ENCODE results near the gene CFHR3. TPM values are rescaled to one million over a fixed set of nuclear protein-coding genes. Genes with fewer than 3 reads are reported as not detected.

CFHR3 gene
- 0.22 TPM for total RNA-seq

DNA sequence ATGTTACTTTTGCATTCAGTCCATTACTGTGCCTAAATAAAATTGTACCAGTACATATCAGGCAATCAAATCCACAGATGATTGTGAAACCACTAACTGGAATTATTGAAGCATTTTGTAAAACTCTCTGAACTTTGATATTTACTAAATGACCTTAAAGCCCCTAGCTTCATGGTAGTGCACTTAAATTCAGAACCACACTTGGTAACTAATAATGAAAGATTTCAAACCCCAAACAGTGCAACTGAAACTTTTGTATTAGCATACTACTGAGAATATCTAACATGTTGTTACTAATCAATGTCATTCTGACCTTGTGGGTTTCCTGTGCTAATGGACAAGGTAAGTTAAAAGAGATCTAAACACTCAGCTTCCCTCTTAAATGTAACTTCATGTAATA is at the start of gene CFHR3:
Gene CFHR3, plus strand, starts transcription at position 238 of the 400 bp plus-strand sequence. Its CDS starts 47 bp downstream, at position 285.

DNA sequence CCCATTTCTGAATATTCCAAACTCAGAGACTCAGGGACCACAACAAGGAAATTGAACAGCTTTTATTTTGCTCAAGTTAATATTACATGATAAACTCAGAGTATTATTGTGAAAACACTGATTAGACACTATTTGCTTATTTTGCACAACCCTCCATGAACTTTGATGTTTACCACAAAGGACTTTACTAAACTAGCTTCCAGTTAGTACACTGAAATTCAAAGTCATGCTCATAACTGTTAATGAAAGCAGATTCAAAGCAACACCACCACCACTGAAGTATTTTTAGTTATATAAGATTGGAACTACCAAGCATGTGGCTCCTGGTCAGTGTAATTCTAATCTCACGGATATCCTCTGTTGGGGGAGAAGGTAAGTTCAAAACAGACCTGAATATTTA is 44.9 kb downstream of the CFHR3 start, which contains the start of gene CFHR1:
Gene CFHR1, plus strand, starts transcription at position 201 of the 400 bp plus-strand sequence. Its CDS starts 114 bp downstream, at position 315.

Other genes with a start within 250 kb of the CFHR3 start
- 18.0 TPM for gene KCNT2, start 166.4 kb upstream of the CFHR3 start, total RNA-seq
- 98.1 TPM for gene CFH, start 122.8 kb upstream of the CFHR3 start, total RNA-seq
- gene CFHR1, start 44.9 kb downstream of the CFHR3 start, total RNA-seq = not detected
- gene CFHR4, start 113.2 kb downstream of the CFHR3 start, total RNA-seq = not detected
- not detected for gene CFHR2, start 168.9 kb downstream of the CFHR3 start, total RNA-seq
- gene CFHR5, start 202.7 kb downstream of the CFHR3 start, total RNA-seq = not detected

Data from camera-type eye (tissue), 1 donor.